LoVo (cell line): ENCODE results near the gene INTS11.
A peak's percentile ranks its signal among the peaks of the same experiment; 100 is the strongest.

Experiments
- DNase-seq: peaks from one replicate; pipeline ENCODE4 v3.0.0-alpha.2; 2016; ENCODE audit warnings: low spot score

The INTS11 gene

DNA sequence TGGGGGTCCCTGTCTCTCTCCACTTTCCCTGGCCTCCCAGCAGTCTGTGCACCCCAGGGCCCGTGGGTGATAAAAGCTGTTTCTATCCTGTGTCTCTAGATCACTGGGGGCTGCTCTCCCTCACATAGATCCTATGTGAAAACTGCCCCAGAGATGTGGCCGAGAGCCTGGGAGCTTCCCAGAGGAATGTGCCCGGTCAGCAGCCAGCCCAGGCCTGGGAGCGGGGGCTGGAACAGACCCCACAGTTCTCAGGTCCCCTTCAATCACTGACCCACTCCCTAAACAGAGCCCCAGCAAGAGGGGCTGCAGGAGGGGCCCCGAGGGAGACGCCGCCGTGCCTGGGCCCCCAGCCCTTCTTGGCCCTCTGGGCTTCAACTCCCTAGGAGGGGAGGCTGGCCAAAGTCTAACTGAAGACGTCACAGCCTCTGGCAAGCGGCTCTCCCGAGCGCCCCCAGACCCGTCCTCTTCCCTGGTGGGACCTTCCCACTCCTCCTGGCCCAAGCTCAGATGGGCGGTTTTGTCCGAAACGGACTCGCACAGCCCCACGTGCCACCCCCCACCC is 33.5 kb upstream of the INTS11 start:
- DNase-seq: no peak

GRCh38 chr1:1356796-1357401 is 32.4 kb upstream of the INTS11 start:
- no peak for DNase-seq

DNA sequence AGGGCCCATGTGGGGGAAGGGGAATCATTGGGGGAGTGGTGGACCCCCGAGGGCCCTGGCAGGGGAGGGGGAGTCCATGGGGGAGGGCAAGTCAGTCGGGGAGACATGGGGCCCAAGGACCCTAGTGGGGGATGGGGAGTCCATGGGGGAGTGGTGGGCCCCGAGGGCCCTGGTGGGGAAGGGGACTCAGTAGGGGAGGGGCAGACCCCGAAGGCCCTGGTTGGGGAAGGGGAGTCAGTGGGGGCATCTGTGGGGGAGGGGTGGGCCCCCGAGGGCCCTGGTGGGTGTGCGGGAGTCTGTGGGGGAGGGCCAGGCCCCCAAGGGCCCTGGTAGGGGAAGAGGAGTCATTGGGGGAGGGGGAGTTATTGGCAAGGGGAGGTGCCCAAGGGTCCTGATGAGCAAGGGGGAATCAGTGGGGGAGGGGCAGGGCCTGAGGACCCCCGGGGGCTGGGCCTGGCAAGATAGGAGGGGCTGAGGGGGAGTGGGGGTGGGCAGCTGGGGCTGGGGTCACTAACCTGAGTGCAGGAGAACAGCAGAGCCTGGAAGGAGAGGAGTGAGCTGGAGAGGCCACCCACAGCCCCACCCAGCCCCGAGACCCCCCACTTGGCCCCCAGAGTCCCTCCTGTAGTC is 31.8 kb upstream of the INTS11 start:
- DNase-seq: no peak

DNA sequence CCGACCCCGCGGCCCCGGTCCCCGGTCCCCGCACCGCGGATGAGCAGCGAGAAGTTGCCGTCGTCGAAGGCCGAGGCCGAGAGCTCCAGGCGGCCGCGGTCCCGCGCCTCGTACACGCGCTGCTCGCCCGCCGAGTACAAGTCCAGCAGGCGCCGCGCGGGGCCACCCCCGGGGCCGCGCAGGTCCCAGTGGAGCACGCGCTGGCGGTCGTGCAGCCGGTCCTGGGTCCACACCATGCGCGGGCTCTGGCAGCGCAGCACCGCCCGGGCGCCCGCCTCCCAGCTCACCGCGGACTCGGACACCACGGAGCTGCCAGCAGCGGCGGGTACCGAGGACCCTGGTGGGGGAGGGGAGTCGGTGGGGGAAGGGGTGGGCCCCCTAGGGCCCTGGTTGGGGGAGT is 31.0 kb upstream of the INTS11 start:
- no peak for DNase-seq

DNA sequence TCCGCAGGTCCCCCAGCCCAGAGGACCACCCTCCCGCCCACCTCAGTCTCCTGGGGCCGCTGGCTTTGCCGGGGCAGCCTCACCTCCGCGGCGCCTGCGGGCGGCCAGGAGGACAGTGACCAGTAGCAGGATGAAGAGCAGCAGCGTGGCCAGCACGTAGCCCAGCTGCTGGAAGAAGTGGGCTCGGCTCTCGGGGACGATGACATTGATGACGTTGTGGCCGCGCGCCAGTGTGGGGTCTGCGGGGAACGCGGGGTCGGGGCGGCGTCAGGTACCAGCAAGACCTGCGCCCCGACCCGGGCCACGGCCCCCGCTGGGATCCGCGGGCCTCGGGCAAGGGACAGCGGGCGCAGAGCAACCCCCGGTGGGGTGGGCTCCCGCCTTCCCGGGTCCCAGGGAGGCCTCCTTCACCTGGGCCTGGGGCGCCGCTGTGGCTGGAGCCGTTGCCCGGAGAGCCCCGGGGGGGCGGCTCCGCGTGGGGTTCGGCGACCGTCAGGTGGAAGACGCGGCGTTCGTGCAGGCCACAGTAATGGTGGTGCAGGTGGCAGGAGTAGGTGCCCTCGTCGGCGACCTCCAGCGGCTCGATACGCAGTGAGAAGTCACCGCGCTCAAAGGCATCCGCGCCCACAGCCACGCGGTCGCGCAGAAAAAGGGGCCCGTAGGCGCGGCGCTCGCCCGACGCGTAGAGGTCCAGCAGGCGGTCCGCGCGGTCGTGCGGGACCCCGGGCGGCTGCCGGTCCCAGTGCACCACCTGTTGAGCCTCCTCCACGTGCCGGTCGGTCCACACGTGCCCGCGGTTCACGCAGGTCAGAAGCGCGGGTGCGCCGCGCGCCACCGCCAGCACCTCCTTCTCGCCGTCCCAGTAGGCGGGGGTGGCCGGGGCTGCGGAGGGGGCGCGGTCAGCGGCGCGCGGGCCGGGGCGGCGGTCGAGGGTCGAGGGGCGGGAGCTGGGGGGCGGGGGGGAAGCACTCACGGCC is 30.1 kb upstream of the INTS11 start:
- no peak for DNase-seq

DNA sequence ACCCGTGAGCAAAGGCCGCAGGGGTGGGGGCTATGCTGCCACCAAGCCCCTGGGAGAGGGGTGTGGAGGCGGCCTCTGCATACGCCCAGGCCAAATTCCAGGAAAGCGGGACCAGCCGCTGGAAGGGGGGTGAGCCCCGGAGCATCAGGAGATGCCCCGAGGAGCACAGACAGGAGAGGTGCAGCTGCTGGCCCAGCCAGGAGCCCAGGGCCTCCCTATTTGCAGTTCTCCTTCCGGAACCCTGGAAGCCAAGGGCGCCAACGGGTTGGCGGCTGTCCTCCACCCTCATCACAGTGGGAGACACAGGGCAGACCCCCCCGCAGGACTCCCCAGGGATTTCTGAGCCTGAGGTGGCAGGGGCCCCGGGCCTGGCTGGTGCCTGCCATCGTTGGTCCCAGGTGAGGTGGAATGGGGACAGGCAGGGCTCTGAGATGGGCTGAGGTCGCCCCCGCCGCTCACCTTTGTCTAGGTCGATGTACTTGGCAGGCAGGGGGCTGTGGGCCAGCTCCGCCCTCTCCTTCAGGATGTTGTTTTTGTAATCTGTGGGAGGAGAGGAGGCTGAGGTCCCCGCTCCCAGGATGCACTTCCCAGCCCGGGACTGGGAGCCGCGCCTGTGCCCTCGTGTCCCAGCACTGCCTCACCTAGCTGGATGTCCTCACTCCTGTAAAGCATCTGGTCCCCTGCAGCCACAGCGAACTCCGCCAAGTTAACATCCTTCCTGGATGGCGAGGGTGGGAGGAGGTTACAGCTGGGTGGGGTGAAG is 29.1 kb upstream of the INTS11 start:
- no peak for DNase-seq

DNA sequence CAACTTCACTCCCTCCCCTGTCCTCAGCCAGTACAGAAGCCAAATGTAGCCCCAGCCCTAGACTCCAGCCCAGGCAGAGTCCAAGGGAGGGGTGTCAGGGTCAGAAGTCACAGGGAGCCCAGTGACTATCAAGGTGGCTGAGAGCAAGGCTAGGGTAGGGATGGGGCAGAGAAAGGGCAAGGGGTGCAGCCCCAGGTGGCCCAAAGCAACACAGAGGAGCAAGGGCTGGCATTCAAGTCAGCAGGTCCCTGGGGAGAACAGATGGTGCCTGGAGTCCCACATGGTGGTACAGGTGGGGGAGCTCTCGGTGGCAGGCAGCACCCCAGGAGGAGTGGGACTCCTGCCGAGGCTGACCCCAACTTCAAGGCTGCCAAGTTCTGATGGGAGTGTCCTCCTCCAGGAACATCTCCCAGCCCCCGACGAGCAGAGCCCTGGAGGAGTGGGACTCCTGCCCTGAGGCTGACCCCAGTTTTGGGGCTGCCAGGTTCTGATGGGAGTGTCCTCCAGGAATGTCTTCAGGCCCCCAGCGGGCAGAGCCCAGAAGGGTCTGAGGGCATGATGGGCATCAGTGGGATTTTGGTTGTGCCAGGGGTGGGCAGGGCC is 28.4 kb upstream of the INTS11 start:
- no peak for DNase-seq

- DNase-seq: no peak
Observed at GRCh38 chr1:1351511-1352427, 27.3 kb upstream of the INTS11 start.

GRCh38 chr1:1349256-1350012 is 25.0 kb upstream of the INTS11 start, which contains the start of gene DVL1:
TSS of gene DVL1 (minus strand) at chr1:1349418. CDS start at chr1:1349065, 353 bp downstream.
- DNase-seq: peak; percentile 75

DNA sequence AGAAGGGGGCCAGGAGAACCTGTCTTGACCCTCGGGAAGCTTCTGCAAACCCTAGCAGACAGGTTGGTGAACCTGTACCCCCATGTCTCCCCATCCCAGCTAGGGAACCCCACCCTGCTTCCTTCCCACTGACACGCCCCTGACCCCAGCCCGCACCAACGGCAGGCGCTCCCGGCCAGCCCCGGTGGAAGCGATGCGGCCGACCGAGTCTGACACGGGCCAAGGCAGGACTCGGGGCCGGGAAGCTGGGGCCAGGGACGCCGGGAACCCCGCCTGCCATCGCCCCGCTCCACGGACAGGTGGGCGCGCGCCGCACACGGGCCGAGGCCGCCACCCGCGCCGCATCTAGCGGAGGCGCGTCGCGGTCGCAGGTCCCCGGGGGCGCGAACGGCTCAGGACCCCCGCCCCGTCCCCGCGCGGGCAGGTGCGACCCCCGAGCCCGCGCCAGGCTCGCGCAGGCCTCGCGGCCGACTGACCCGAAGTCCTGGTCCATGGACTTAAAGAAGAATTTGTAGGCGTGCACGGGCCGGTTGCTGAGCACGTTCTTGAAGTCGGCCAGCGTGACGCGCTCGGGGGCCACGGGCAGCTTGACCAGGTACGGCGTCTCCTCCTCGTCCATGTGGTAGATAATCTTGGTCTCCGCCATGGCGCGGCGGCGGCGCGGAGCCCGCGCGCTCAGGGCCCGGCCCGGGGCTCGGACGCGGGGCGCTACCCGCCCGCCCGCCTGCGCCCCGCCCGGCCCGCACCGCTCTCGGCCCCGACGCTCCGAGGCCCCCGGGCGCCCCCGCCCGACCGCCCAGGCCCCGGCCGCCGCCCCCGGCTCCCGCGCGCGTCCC is 24.2 kb upstream of the INTS11 start:
- no peak for DNase-seq

DNA sequence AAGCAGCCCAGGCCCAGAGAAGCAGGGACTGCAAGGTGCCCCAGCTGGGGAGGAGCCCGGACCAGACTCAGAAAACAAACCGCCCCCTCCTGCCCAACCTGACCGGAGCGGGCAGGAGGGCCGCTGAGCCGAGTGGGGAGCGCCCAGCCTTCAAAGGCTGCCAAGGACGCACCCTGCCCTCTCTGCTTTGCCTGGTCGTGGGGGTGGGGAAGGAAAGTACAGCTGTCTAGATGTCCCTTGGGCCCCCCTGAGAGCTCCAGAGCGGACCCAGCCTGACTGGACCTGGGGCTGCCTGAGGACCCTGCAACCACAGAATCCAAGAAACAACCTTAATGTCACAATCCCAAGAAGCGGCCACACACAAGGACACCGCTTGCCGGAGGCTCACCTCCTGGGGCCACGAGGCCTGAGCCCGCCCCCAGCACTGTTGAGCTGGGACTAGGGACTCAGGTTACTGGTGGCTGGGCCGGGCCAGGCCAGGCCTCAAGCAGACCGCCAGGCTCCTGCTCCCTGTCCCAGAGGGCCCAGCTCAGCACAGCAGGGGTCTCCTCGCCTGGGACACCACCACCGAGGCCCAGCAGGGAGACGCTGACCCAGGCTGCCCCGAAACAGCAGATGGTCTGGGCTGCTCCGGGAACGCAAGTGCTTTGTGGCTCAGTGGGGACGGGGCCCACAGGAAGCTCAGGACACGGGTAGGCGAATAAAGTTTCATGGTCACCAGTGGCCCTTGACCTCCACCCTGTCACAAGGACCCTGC is 23.4 kb upstream of the INTS11 start:
- peak; percentile 57 for DNase-seq

DNA sequence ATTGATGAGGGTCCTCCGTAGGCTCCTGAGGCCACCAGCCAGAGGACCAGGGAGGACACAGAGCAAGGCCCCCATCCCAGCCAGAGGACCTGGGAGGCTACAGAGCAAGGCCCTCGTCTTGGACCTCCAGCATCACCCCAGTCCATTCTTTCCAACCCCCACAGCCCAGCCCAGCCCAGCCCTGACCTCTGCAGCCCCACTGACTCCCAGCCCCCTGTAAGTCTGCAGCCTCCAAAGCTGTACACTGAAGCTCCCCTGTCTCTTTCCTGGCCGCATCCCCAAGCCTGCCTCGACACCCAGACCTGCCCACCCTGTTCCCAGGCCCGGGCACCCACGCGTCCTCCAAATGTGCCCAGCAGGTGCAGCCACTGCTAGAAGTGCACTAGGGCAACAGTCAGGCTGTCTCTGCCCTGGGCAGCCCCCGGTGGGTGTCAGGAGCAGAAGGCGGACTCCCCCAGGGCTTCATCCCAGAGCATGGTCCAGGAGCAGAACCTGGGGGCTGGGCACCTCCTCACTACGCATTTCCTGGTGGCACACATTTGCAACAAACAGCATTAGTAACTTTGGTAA is 22.7 kb upstream of the INTS11 start:
- DNase-seq: no peak

- DNase-seq: no peak
Observed at GRCh38 chr1:1346501-1346890, 22.0 kb upstream of the INTS11 start.

DNA sequence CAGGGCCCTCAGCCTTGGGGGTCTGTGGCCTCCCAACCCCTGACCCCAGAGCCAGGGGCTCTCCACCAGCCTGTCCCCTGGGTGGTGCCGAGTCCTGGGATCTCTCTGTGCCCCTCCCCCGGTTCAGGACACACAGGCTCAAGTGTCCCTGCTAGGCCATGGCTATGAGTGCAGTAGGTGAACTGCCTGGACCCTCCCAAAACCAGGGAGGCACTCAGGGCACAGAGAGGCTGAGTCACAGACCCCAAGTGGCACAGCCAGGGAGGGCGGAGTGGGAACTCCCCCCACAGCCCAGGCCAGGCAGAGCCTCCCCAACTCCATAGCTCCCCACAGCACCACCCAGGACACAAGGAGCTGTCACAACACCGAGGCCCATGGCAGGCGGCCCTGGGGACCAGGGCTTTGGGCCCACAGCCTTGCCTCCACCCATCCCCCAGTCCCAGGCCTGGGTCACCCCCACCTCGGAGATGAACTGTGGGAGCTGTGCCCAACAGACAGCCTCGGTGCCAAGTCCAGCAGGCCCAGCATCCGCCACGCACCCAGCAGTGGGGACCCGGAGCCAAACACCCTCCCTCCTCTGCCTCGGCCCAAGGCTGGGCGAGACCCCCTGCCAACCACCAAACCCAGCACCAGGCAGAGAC is 21.5 kb upstream of the INTS11 start:
- DNase-seq: no peak

- DNase-seq: no peak
Observed at GRCh38 chr1:1345384-1345783, 20.9 kb upstream of the INTS11 start.

DNA sequence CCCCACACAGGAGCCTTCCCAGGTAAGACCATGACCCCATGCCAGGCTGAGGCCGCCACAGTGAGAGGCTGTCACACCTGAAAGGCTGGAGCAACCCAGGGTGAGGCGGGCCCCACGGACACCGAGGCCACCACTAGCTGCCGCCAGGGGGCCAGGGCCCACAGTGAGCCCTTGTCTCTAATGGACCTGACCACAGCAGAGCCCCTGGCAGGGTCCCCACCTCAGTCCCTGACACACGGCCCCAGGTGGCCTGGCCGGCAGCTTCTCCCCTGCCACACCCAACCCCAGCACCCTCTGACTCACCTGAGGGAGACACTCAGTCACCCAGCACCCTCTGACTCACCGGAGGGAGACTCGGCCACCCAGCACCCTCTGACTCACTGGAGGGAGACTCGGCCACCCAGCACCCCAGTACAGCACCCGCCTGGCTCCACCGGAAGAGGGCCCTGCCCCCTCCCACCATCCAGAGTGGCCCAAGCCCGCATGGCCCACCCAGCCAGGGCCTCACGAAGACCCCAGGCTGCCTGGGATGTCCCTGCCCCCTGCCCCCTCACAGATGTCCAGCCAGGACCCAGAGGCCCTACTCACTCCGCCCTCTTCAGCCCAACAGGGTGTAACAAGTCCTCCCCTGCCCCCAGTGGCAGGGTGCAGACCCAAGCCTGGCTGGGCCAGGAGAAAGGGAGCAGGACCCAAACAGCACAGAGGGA is 20.3 kb upstream of the INTS11 start:
- DNase-seq: peak; percentile 80
